ENCODE results near the gene TUBAL3. TPM values are rescaled to one million over a fixed set of nuclear protein-coding genes. Genes with fewer than 3 reads are reported as not detected.
A peak's percentile ranks its signal among the peaks of the same experiment; 100 is the strongest.

The TUBAL3 gene
- total and polyA plus RNA-seq, 9 of the 15 experiments (the other 6 are each of a cell fraction or from before 2014, with no cell fraction given), result 5.5 to 10.1 (median 6.9) TPM

- TF ChIP-seq, protein P1, sequence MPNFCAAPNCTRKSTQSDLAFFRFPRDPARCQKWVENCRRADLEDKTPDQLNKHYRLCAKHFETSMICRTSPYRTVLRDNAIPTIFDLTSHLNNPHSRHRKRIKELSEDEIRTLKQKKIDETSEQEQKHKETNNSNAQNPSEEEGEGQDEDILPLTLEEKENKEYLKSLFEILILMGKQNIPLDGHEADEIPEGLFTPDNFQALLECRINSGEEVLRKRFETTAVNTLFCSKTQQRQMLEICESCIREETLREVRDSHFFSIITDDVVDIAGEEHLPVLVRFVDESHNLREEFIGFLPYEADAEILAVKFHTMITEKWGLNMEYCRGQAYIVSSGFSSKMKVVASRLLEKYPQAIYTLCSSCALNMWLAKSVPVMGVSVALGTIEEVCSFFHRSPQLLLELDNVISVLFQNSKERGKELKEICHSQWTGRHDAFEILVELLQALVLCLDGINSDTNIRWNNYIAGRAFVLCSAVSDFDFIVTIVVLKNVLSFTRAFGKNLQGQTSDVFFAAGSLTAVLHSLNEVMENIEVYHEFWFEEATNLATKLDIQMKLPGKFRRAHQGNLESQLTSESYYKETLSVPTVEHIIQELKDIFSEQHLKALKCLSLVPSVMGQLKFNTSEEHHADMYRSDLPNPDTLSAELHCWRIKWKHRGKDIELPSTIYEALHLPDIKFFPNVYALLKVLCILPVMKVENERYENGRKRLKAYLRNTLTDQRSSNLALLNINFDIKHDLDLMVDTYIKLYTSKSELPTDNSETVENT (CRISPR knock-in tag; IDR thresholded peaks at IDR 0.05), result no peak
- TF ChIP-seq NR2C1 (IDR thresholded peaks at IDR 0.05), result no peak
- no peak for TF ChIP-seq NR2C1 (tag; IDR thresholded peaks at IDR 0.05)
- TF ChIP-seq ARID2 (IDR thresholded peaks at IDR 0.05), result no peak
- TF ChIP-seq, protein P2, sequence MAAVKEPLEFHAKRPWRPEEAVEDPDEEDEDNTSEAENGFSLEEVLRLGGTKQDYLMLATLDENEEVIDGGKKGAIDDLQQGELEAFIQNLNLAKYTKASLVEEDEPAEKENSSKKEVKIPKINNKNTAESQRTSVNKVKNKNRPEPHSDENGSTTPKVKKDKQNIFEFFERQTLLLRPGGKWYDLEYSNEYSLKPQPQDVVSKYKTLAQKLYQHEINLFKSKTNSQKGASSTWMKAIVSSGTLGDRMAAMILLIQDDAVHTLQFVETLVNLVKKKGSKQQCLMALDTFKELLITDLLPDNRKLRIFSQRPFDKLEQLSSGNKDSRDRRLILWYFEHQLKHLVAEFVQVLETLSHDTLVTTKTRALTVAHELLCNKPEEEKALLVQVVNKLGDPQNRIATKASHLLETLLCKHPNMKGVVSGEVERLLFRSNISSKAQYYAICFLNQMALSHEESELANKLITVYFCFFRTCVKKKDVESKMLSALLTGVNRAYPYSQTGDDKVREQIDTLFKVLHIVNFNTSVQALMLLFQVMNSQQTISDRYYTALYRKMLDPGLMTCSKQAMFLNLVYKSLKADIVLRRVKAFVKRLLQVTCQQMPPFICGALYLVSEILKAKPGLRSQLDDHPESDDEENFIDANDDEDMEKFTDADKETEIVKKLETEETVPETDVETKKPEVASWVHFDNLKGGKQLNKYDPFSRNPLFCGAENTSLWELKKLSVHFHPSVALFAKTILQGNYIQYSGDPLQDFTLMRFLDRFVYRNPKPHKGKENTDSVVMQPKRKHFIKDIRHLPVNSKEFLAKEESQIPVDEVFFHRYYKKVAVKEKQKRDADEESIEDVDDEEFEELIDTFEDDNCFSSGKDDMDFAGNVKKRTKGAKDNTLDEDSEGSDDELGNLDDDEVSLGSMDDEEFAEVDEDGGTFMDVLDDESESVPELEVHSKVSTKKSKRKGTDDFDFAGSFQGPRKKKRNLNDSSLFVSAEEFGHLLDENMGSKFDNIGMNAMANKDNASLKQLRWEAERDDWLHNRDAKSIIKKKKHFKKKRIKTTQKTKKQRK (IDR thresholded peaks at IDR 0.05; ENCODE audit: borderline replicate concordance, low read depth, low read length), result no peak
- TF ChIP-seq SRSF1 (IDR thresholded peaks at IDR 0.05; ENCODE audit: low read depth, low read length), result no peak
- no peak for TF ChIP-seq PCBP2 (IDR thresholded peaks at IDR 0.05; ENCODE audit: low read depth, low read length, poor library complexity, severe bottlenecking)
- TF ChIP-seq ADNP (tag; IDR thresholded peaks at IDR 0.05), result 0 out of 2 replicates have a peak, but pooled peaks have one; percentile 51
- no peak for TF ChIP-seq ZNF785 (CRISPR knock-in tag; IDR thresholded peaks at IDR 0.05)
- TF ChIP-seq ETV1 (tag; conservative IDR thresholded peaks at IDR 0.05; ENCODE audit: low read depth), result peak; percentile 89
- TF ChIP-seq IFI16 (CRISPR knock-in tag; IDR thresholded peaks at IDR 0.05), result no peak
- TF ChIP-seq SUPT5H (IDR thresholded peaks at IDR 0.05), result peak; percentile 32; the same call in 1 of the 2 replicates
- TF ChIP-seq, protein P3, sequence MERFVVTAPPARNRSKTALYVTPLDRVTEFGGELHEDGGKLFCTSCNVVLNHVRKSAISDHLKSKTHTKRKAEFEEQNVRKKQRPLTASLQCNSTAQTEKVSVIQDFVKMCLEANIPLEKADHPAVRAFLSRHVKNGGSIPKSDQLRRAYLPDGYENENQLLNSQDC (CRISPR knock-in tag; IDR thresholded peaks at IDR 0.05), result no peak
- TF ChIP-seq WHSC1 (IDR thresholded peaks at IDR 0.05; ENCODE audit: low read length), result no peak
- TF ChIP-seq FOSL1 (tag; conservative IDR thresholded peaks at IDR 0.05), result 0 out of 2 replicates have a peak, but pooled peaks have one; percentile 21
- TF ChIP-seq XRCC5 (IDR thresholded peaks at IDR 0.05; ENCODE audit: low read depth, low read length), result no peak
- TF ChIP-seq CXXC5 (CRISPR knock-in tag; IDR thresholded peaks at IDR 0.05), result no peak
- no peak for TF ChIP-seq CHD4 (IDR thresholded peaks at IDR 0.05; ENCODE audit: insufficient read depth, insufficient replicate concordance, low read depth, low read length, poor library complexity, severe bottlenecking)
- TF ChIP-seq POLR3A (IDR thresholded peaks at IDR 0.05; ENCODE audit: borderline replicate concordance, extremely low read depth, insufficient read depth, insufficient read length), result no peak
- TF ChIP-seq SP2 (IDR thresholded peaks at IDR 0.05; ENCODE audit: extremely low read depth, low read depth, low read length, poor library complexity, severe bottlenecking), result no peak
- TF ChIP-seq KLF13 (tag; IDR thresholded peaks at IDR 0.05; ENCODE audit: borderline replicate concordance, low read depth), result no peak
- no peak for TF ChIP-seq U2AF1 (optimal IDR thresholded peaks at IDR 0.05; ENCODE audit: low read depth, low read length)
- TF ChIP-seq PHF20 (IDR thresholded peaks at IDR 0.05; ENCODE audit: partially characterized antibody), result no peak
Observed at GRCh38 chr10:5404208-5405041, at the start of gene TUBAL3 (continued).

Measured in K562 (cell line).